NCI-H345 (cell line): Measurements from ENCODE around the gene CXCL14.

Experiments used
- DNase-seq: peaks from one replicate; lab custom pipeline; 2025; lab: John Stamatoyannopoulos, UW

Gene CXCL14

GRCh38 chr5:135567661-135568060 lies 11.1 kb downstream of the CXCL14 start:
- no peak for DNase-seq

- DNase-seq: no peak
These were observed 12.1 kb downstream of the CXCL14 start for GRCh38 chr5:135566422-135567400.

GRCh38 chr5:135565725-135566421 lies 12.9 kb downstream of the CXCL14 start:
- DNase-seq: peak; percentile 46

GRCh38 chr5:135565266-135565665 lies 13.5 kb downstream of the CXCL14 start:
- DNase-seq: no peak

GRCh38 chr5:135564331-135564730 lies 14.5 kb downstream of the CXCL14 start:
- DNase-seq: no peak

- no peak for DNase-seq
These were observed 17.5 kb downstream of the CXCL14 start for GRCh38 chr5:135561266-135561665.

- DNase-seq: peak; percentile 82
These were observed 17.9 kb downstream of the CXCL14 start for GRCh38 chr5:135560858-135561257.

GRCh38 chr5:135559354-135559753 lies 19.4 kb downstream of the CXCL14 start:
- no peak for DNase-seq

GRCh38 chr5:135557076-135557838 lies 21.5 kb downstream of the CXCL14 start:
- no peak for DNase-seq

- DNase-seq: no peak
These were observed 22.2 kb downstream of the CXCL14 start for GRCh38 chr5:135556620-135557019.

- DNase-seq: no peak
These were observed 23.3 kb downstream of the CXCL14 start for GRCh38 chr5:135555530-135555929.

- peak; percentile 59 for DNase-seq
These were observed 24.9 kb downstream of the CXCL14 start for GRCh38 chr5:135553688-135554462.

GRCh38 chr5:135551593-135552447 lies 27.0 kb downstream of the CXCL14 start:
- peak; percentile 84 for DNase-seq

- DNase-seq: no peak
These were observed 29.4 kb downstream of the CXCL14 start for GRCh38 chr5:135549413-135549812.

- DNase-seq: peak; percentile 78
These were observed 31.1 kb downstream of the CXCL14 start for GRCh38 chr5:135547590-135548254.

- no peak for DNase-seq
These were observed 31.9 kb downstream of the CXCL14 start for GRCh38 chr5:135546912-135547311.

GRCh38 chr5:135546101-135546500 lies 32.7 kb downstream of the CXCL14 start:
- no peak for DNase-seq

- no peak for DNase-seq
These were observed 33.7 kb downstream of the CXCL14 start for GRCh38 chr5:135545099-135545498.

- DNase-seq: no peak
These were observed 35.1 kb downstream of the CXCL14 start for GRCh38 chr5:135543485-135544304.
